ENCODE data around the gene SIM2. TPM values are rescaled to one million over a fixed set of nuclear protein-coding genes. Genes with fewer than 3 reads are reported as not detected.

SIM2 gene
- total RNA-seq, 1 donor = not detected

GRCh38 chr21:36684957-36685714 lies 13.8 kb upstream of the SIM2 start:
- no peak for DNase-seq (ENCODE audit: low read depth in 2 of 3, low spot score in 2 of 3)

- DNase-seq (ENCODE audit: low read depth in 2 of 3, low spot score in 2 of 3) = no peak
Observed at GRCh38 chr21:36686955-36687354, 12.0 kb upstream of the SIM2 start.

GRCh38 chr21:36688324-36688723 lies 10.6 kb upstream of the SIM2 start:
- no peak for DNase-seq (ENCODE audit: low read depth in 2 of 3, low spot score in 2 of 3)

GRCh38 chr21:36689324-36689723 lies 9.6 kb upstream of the SIM2 start:
- DNase-seq (ENCODE audit: low read depth in 2 of 3, low spot score in 2 of 3) = no peak

- DNase-seq (ENCODE audit: low read depth in 2 of 3, low spot score in 2 of 3) = no peak
Observed at GRCh38 chr21:36690628-36691554, 8.0 kb upstream of the SIM2 start.

GRCh38 chr21:36691555-36692041 lies 7.3 kb upstream of the SIM2 start:
- no peak for DNase-seq (ENCODE audit: low read depth in 2 of 3, low spot score in 2 of 3)

GRCh38 chr21:36692114-36692834 lies 6.6 kb upstream of the SIM2 start:
- no peak for DNase-seq (ENCODE audit: low read depth in 2 of 3, low spot score in 2 of 3)

- no peak for DNase-seq (ENCODE audit: low read depth in 2 of 3, low spot score in 2 of 3)
Observed at GRCh38 chr21:36692835-36693488, 6.0 kb upstream of the SIM2 start.

- no peak for DNase-seq (ENCODE audit: low read depth in 2 of 3, low spot score in 2 of 3)
Observed at GRCh38 chr21:36693489-36694030, 5.4 kb upstream of the SIM2 start.

GRCh38 chr21:36694031-36694515 lies 4.8 kb upstream of the SIM2 start:
- DNase-seq (ENCODE audit: low read depth in 2 of 3, low spot score in 2 of 3) = no peak

GRCh38 chr21:36694593-36695282 lies 4.2 kb upstream of the SIM2 start:
- DNase-seq (ENCODE audit: low read depth in 2 of 3, low spot score in 2 of 3) = no peak

GRCh38 chr21:36695283-36695634 lies 3.7 kb upstream of the SIM2 start:
- no peak for DNase-seq (ENCODE audit: low read depth in 2 of 3, low spot score in 2 of 3)

GRCh38 chr21:36695671-36696389 lies 3.1 kb upstream of the SIM2 start:
- no peak for DNase-seq (ENCODE audit: low read depth in 2 of 3, low spot score in 2 of 3)

- DNase-seq (ENCODE audit: low read depth in 2 of 3, low spot score in 2 of 3) = no peak
Observed at GRCh38 chr21:36696390-36697059, 2.4 kb upstream of the SIM2 start.

GRCh38 chr21:36697060-36697850 lies 1.7 kb upstream of the SIM2 start:
- DNase-seq (ENCODE audit: low read depth in 2 of 3, low spot score in 2 of 3) = no peak

- DNase-seq (ENCODE audit: low read depth in 2 of 3, low spot score in 2 of 3) = no peak
Observed at GRCh38 chr21:36697851-36698384, 997 bp upstream of the SIM2 start.

- DNase-seq (ENCODE audit: low read depth in 2 of 3, low spot score in 2 of 3) = no peak
Observed at GRCh38 chr21:36698385-36698980, 432 bp upstream of the SIM2 start.
